Suprapubic skin (tissue), 4 donors: ENCODE data around the gene CACNB4. TPM values are rescaled to one million over a fixed set of nuclear protein-coding genes. Genes with fewer than 3 reads are reported as not detected.
"Not testable (repeated sequence)": the region's sequence is repeated elsewhere in the genome, so short reads cannot be mapped to it uniquely, and the experiment has no call there.

Experiments used
- DNase-seq, 2 donors: peaks; one replicate each; pipeline ENCODE4 v3.0.0-alpha.2; 2019; ENCODE audit warnings: low spot score in 2 of 2
- H3K27ac ChIP-seq: fragments of 200-600 bp; sonication (generic); one replicate; pipeline ENCODE4 v1.5.1; 2019
- H3K27me3 ChIP-seq: fragments of 200-600 bp; sonication (generic); one replicate; pipeline ENCODE4 v1.5.1; 2019
- H3K36me3 ChIP-seq: fragments of 200-600 bp; sonication (generic); one replicate; pipeline ENCODE4 v1.5.1; 2019
- H3K4me1 ChIP-seq: fragments of 200-600 bp; sonication (generic); one replicate; pipeline ENCODE4 v1.5.1; 2019
- H3K4me3 ChIP-seq: fragments of 200-600 bp; sonication (generic); one replicate; pipeline ENCODE4 v1.5.1; 2019; ENCODE audit warnings: mild to moderate bottlenecking
- H3K9me3 ChIP-seq: fragments of 200-600 bp; sonication (generic); one replicate; pipeline ENCODE4 v1.5.1; 2019
- CTCF ChIP-seq, 2 donors: fragments of 200-600 bp in 1 of 2; fragments of 450-650 bp in 1 of 2; sonication (generic) in 1 of 2; IDR thresholded peaks; one replicate each; pipeline ENCODE4 v1.5.1; 2016 to 2019; ENCODE audit warnings: antibody characterized with exemption in 2 of 2, mild to moderate bottlenecking in 1 of 2, moderate library complexity in 1 of 2
- EP300 ChIP-seq: sonication (generic); formaldehyde crosslinking; IDR thresholded peaks from one replicate; pipeline ENCODE4 v1.6.1; 2017; ENCODE audit warnings: antibody characterized with exemption
- POLR2A ChIP-seq, 2 donors: fragments of 450-650 bp; IDR thresholded peaks; one replicate each; pipeline ENCODE4 v1.6.1; 2017; ENCODE audit warnings: antibody characterized with exemption in 2 of 2, mild to moderate bottlenecking in 2 of 2, moderate library complexity in 2 of 2
- POLR2AphosphoS5 ChIP-seq, 3 donors: sonication (generic); formaldehyde crosslinking; IDR thresholded peaks; one replicate each; pipeline ENCODE4 v1.6.1; 2017; ENCODE audit warnings: antibody characterized with exemption in 3 of 3
- WGBS: methylation state at CpG from one replicate; pipeline ENCODE4 v1.1.5; 2018; 5-methylcytosine and 5-hydroxymethylcytosine counted together
- total RNA-seq, 4 donors: library from RNA; depleted of rRNA; stranded (reverse); fragments of >200 nt; gene quantifications; one replicate each; pipeline ENCODE4 v1.1.0, GENCODE V29; 2016

The CACNB4 gene
- total RNA-seq, 4 donors from 2014 or later: 7.6 to 14.5 (median 10.7) TPM

GRCh38 chr2:151995161-151995557 lies 103.7 kb downstream of the CACNB4 start:
- WGBS: 82% methylated on average over 2 of the region's 2 CpGs
- Histone ChIP-seq H3K4me3 (no peak overlapping the region), H3K27me3 (no peaks in the 10 kb centered on the region), H3K4me1 (no peaks in the 10 kb centered on the region), H3K36me3 (no peaks in the 10 kb centered on the region), H3K9me3 (no peaks in the 10 kb centered on the region), H3K27ac (no peak overlapping the region)
- no peak for DNase-seq
- no peak for TF ChIP-seq POLR2AphosphoS5 (IDR thresholded peaks at IDR 0.05)
- no peak for TF ChIP-seq CTCF (IDR thresholded peaks at IDR 0.05)
- TF ChIP-seq POLR2A (IDR thresholded peaks at IDR 0.05): no peak
- no peak for TF ChIP-seq EP300

GRCh38 chr2:151994178-151994577 lies 104.7 kb downstream of the CACNB4 start:
- H3K9me3 ChIP-seq, H3K27ac ChIP-seq, H3K4me1 ChIP-seq, H3K4me3 ChIP-seq, H3K27me3 ChIP-seq, H3K36me3 ChIP-seq, DNase-seq: not testable (repeated sequence)
- 86% methylated on average over 8 of the region's 8 CpGs for WGBS

- Histone ChIP-seq H3K9me3 (no peaks in the 10 kb centered on the region), H3K27me3 (no peaks in the 10 kb centered on the region), H3K4me3 (no peak overlapping the region), H3K36me3 (no peaks in the 10 kb centered on the region), H3K27ac (no peak overlapping the region), H3K4me1 (no peaks in the 10 kb centered on the region)
- TF ChIP-seq POLR2AphosphoS5 (IDR thresholded peaks at IDR 0.05) (no peak), POLR2A (IDR thresholded peaks at IDR 0.05) (no peak), EP300 (no peak), CTCF (IDR thresholded peaks at IDR 0.05) (no peak)
- DNase-seq: no peak
- WGBS: 94% methylated on average over 1 of the region's 1 CpG
Observed at GRCh38 chr2:151991010-151991409, 107.8 kb downstream of the CACNB4 start.

GRCh38 chr2:151989378-151989777 lies 109.5 kb downstream of the CACNB4 start:
- Histone ChIP-seq H3K27ac (no peak overlapping the region), H3K9me3 (no peaks in the 10 kb centered on the region), H3K27me3 (no peaks in the 10 kb centered on the region), H3K36me3 (no peaks in the 10 kb centered on the region), H3K4me3 (no peak overlapping the region), H3K4me1 (no peaks in the 10 kb centered on the region)
- no peak for DNase-seq
- 85% methylated on average over 3 of the region's 3 CpGs for WGBS
- no peak for TF ChIP-seq EP300
- no peak for TF ChIP-seq POLR2A (IDR thresholded peaks at IDR 0.05)
- TF ChIP-seq POLR2AphosphoS5 (IDR thresholded peaks at IDR 0.05): no peak
- TF ChIP-seq CTCF (IDR thresholded peaks at IDR 0.05): no peak

- H3K27ac ChIP-seq: no peak overlapping the region
- no peaks in the 10 kb centered on the region for H3K36me3 ChIP-seq
- 94% methylated on average over 5 of the region's 5 CpGs for WGBS
- no peaks in the 10 kb centered on the region for H3K4me1 ChIP-seq
- H3K4me3 ChIP-seq: no peak overlapping the region
- DNase-seq: no peak
- no peaks in the 10 kb centered on the region for H3K27me3 ChIP-seq
- no peak for TF ChIP-seq POLR2A (IDR thresholded peaks at IDR 0.05)
- no peak for TF ChIP-seq CTCF (IDR thresholded peaks at IDR 0.05)
- TF ChIP-seq EP300: no peak
- no peak for TF ChIP-seq POLR2AphosphoS5 (IDR thresholded peaks at IDR 0.05)
- no peaks in the 10 kb centered on the region for H3K9me3 ChIP-seq
Observed at GRCh38 chr2:151987484-151987883, 111.4 kb downstream of the CACNB4 start.

GRCh38 chr2:151984424-151985083 lies 114.3 kb downstream of the CACNB4 start:
- Histone ChIP-seq H3K36me3 (no peaks in the 10 kb centered on the region), H3K9me3 (no peaks in the 10 kb centered on the region), H3K4me3 (no peak overlapping the region), H3K27ac (no peak overlapping the region), H3K27me3 (no peaks in the 10 kb centered on the region), H3K4me1 (no peaks in the 10 kb centered on the region)
- TF ChIP-seq POLR2A (IDR thresholded peaks at IDR 0.05): no peak
- TF ChIP-seq EP300: no peak
- TF ChIP-seq CTCF (IDR thresholded peaks at IDR 0.05): no peak
- TF ChIP-seq POLR2AphosphoS5 (IDR thresholded peaks at IDR 0.05): no peak
- 54% methylated on average over 2 of the region's 2 CpGs for WGBS
- no peak for DNase-seq
